ENCODE measurements around the gene UBE2E2. TPM values are rescaled to one million over a fixed set of nuclear protein-coding genes. Genes with fewer than 3 reads are reported as not detected.
"Not testable (repeated sequence)": the region's sequence is repeated elsewhere in the genome, so short reads cannot be mapped to it uniquely, and the experiment has no call there.

The UBE2E2 gene
- total RNA-seq, 3 donors from 2014 or later (not counting 1 experiment from before 2014, with no cell fraction given), result 4.8 to 6.1 (median 5.3) TPM

DNA sequence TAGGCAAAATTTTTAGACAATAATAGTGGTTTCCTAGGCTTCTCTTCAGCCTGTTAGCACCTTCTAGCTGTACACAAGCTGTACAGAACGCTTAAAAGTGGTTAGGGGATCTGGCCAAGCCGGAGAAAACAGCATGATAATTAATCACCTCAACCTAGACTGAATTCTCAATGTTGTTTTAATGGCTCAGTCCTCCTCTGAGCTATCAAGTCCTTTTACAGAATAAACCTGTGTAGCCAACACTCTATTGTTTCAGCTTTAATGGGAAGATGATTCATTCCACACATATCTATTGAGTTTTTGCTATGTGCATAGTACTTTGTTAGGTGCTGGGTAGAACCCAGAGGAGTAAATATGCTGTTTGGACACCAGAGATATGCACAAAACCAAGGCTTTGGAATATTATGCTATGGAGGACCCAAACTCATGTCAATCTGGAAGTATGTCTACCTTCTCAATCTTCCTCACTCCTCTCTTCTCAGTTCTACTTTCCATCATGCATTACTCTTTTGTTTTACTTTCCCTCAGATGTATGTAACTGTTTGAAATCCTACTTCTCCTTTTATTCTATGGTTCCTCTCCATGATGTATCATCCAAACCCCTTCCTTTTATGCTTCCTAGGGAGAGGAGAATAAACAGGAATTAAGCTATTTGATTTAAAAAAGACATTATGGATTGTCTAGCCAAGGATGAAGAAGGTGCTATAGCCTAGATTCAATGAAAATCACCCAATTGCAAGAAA is 27.6 kb upstream of the UBE2E2 start:
- Mint-ChIP-seq H3K9me3 (peaks cover 0 to 3% of the 10 kb centered on the region in 2 donors), H3K4me1 (no peaks in the 10 kb centered on the region), H3K27me3 (ENCODE audit: low read depth in 2 of 2) (peaks cover 0 to 8% of the 10 kb centered on the region in 2 donors), H3K27ac (no peak overlapping the region), H3K4me3 (no peak overlapping the region), H3K36me3 (no peaks in the 10 kb centered on the region)
- ATAC-seq, result no peak
- Histone ChIP-seq H3K27me3 (ENCODE audit: control insufficient read depth, insufficient read depth, low read length) (no peaks in the 10 kb centered on the region), H3K4me1 (ENCODE audit: control insufficient read depth, insufficient read depth, low read length) (no peaks in the 10 kb centered on the region), H3K9me3 (ENCODE audit: control insufficient read depth, insufficient read depth, low read length) (no peaks in the 10 kb centered on the region), H3K36me3 (ENCODE audit: control insufficient read depth, insufficient read depth, low read length) (no peaks in the 10 kb centered on the region), H3K4me3 (ENCODE audit: low read length) (no peak overlapping the region), H3K27ac (ENCODE audit: low read length) (no peak overlapping the region)
- DNase-seq, result no peak
- WGBS (ENCODE audit: insufficient coverage), result 86% methylated on average over 2 of the region's 2 CpGs
- intact Hi-C loops (cut with micrococcal nuclease), result no loop called here
- TF ChIP-seq, protein P1, sequence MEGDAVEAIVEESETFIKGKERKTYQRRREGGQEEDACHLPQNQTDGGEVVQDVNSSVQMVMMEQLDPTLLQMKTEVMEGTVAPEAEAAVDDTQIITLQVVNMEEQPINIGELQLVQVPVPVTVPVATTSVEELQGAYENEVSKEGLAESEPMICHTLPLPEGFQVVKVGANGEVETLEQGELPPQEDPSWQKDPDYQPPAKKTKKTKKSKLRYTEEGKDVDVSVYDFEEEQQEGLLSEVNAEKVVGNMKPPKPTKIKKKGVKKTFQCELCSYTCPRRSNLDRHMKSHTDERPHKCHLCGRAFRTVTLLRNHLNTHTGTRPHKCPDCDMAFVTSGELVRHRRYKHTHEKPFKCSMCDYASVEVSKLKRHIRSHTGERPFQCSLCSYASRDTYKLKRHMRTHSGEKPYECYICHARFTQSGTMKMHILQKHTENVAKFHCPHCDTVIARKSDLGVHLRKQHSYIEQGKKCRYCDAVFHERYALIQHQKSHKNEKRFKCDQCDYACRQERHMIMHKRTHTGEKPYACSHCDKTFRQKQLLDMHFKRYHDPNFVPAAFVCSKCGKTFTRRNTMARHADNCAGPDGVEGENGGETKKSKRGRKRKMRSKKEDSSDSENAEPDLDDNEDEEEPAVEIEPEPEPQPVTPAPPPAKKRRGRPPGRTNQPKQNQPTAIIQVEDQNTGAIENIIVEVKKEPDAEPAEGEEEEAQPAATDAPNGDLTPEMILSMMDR (IDR thresholded peaks at IDR 0.05), result no peak

DNA sequence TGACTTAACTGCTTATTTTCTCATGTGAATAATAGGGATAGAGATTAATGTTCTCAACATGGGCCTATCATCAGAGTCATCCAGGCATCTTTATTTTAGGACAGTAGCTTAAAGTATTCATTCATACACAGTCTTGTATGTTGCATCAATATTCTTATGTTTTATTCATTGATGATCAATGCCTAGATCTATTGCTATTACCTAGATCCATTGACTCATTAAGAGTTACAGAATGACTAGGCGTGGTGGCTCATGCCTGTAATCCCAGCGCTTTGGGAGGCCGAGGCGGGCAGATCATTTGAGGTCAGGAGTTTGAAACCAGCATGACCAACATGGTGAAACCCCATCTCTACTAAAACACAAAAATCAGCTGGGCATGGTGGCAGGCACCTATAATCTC is 26.3 kb upstream of the UBE2E2 start:
- H3K27me3 Mint-ChIP-seq (ENCODE audit: low read depth in 2 of 2); H3K4me1 Mint-ChIP-seq; H3K9me3 ChIP-seq (ENCODE audit: control insufficient read depth, insufficient read depth, low read length); H3K36me3 Mint-ChIP-seq; H3K27ac ChIP-seq (ENCODE audit: low read length); ATAC-seq; H3K4me1 ChIP-seq (ENCODE audit: control insufficient read depth, insufficient read depth, low read length); H3K4me3 ChIP-seq (ENCODE audit: low read length); H3K4me3 Mint-ChIP-seq; intact Hi-C loops (cut with micrococcal nuclease); H3K9me3 Mint-ChIP-seq; H3K27me3 ChIP-seq (ENCODE audit: control insufficient read depth, insufficient read depth, low read length); DNase-seq; H3K27ac Mint-ChIP-seq; H3K36me3 ChIP-seq (ENCODE audit: control insufficient read depth, insufficient read depth, low read length): not testable (repeated sequence)
- WGBS (ENCODE audit: insufficient coverage), result 88% methylated on average over 4 of the region's 4 CpGs

DNA sequence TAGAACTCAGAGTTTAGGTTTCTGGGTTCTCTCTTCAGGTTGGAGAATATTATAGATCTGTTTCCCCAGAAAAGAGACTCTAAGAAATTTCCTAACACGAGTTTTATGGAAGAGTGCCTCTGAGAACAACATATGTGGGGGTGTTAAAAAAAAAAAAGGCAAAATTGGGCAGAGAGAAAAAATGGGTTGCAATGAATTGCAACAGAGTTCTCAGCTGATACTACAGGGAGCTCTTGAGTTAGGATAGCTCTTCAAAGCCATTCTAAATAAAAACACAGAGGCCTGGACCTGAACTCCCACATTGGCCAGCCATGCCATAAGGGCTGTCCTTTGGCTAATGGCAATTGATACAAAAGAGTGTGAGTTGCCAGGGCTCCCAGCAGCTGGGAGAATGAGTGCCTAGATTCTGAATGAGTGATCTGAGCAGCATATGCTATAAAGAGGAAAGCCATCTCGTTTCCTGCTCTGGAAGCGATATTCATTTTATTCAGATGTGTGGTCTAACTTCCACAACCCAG is 20.1 kb upstream of the UBE2E2 start:
- DNase-seq, result no peak
- intact Hi-C loops (cut with micrococcal nuclease), result no loop called here
- ATAC-seq, result no peak
- H3K4me1 ChIP-seq (ENCODE audit: control insufficient read depth, insufficient read depth, low read length), result no peaks in the 10 kb centered on the region
- Mint-ChIP-seq H3K4me1 (no peaks in the 10 kb centered on the region), H3K27ac (no peak overlapping the region), H3K4me3 (no peak overlapping the region), H3K36me3 (no peaks in the 10 kb centered on the region), H3K9me3 (no peaks in the 10 kb centered on the region), H3K27me3 (ENCODE audit: low read depth in 2 of 2) (peaks cover 0 to 14% of the 10 kb centered on the region in 2 donors)
- no peak overlapping the region for H3K4me3 ChIP-seq (ENCODE audit: low read length)
- no peaks in the 10 kb centered on the region for H3K27me3 ChIP-seq (ENCODE audit: control insufficient read depth, insufficient read depth, low read length)
- H3K27ac ChIP-seq (ENCODE audit: low read length), result no peak overlapping the region
- TF ChIP-seq, protein P1 (IDR thresholded peaks at IDR 0.05), result no peak
- 84% methylated on average over 3 of the region's 3 CpGs for WGBS (ENCODE audit: insufficient coverage)
- H3K9me3 ChIP-seq (ENCODE audit: control insufficient read depth, insufficient read depth, low read length), result no peaks in the 10 kb centered on the region
- H3K36me3 ChIP-seq (ENCODE audit: control insufficient read depth, insufficient read depth, low read length), result no peaks in the 10 kb centered on the region

DNA sequence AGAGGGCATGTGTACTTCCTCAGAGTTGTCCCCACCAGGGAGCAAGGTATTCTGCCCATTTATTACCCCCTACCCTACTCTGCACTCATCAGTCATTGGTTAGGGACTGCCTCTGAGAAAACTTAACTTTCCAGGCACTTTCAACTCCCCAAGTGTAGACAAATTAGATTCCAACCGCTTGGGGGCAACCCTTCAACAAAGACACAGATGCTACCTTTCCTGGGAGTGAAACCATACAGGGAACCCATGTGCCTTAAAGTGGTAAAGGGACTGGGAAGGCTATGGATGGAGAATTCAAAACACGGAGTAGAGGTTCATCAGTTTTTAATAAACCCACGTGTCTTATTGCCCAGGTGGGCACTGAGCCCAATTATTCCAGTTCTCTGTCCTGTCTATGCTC is 19.4 kb upstream of the UBE2E2 start:
- H3K4me3 ChIP-seq (ENCODE audit: low read length), result no peak overlapping the region
- no peaks in the 10 kb centered on the region for H3K36me3 Mint-ChIP-seq
- H3K27ac ChIP-seq (ENCODE audit: low read length), result no peak overlapping the region
- no peak for DNase-seq
- no peaks in the 10 kb centered on the region for H3K4me1 ChIP-seq (ENCODE audit: control insufficient read depth, insufficient read depth, low read length)
- peaks cover 0 to 20% of the 10 kb centered on the region in 2 donors for H3K27me3 Mint-ChIP-seq (ENCODE audit: low read depth in 2 of 2)
- no peak overlapping the region for H3K27ac Mint-ChIP-seq
- intact Hi-C loops (cut with micrococcal nuclease), result no loop called here
- 64% methylated on average over 3 of the region's 3 CpGs for WGBS (ENCODE audit: insufficient coverage)
- H3K9me3 Mint-ChIP-seq, result no peaks in the 10 kb centered on the region
- no peaks in the 10 kb centered on the region for H3K4me1 Mint-ChIP-seq
- H3K9me3 ChIP-seq (ENCODE audit: control insufficient read depth, insufficient read depth, low read length), result no peaks in the 10 kb centered on the region
- no peaks in the 10 kb centered on the region for H3K36me3 ChIP-seq (ENCODE audit: control insufficient read depth, insufficient read depth, low read length)
- no peak for ATAC-seq
- H3K27me3 ChIP-seq (ENCODE audit: control insufficient read depth, insufficient read depth, low read length), result no peaks in the 10 kb centered on the region
- TF ChIP-seq, protein P1 (IDR thresholded peaks at IDR 0.05), result no peak
- no peak overlapping the region for H3K4me3 Mint-ChIP-seq

All from natural killer cell (primary cell).